ENCODE results near the gene PDGFC. TPM values are rescaled to one million over a fixed set of nuclear protein-coding genes. Genes with fewer than 3 reads are reported as not detected.

The PDGFC gene
- total RNA-seq, 1 donor = 145 TPM

- H3K79me2 ChIP-seq (ENCODE audit: insufficient read depth, low read length) = peaks cover 100% of the 10 kb centered on the region
- H3K4me1 ChIP-seq (ENCODE audit: insufficient read depth, low read length) = no peaks in the 10 kb centered on the region
- H3K27me3 ChIP-seq (ENCODE audit: insufficient read depth, low read length) = no peaks in the 10 kb centered on the region
- DNase-seq (ENCODE audit: insufficient read length, low spot score, missing footprints) = no peak
- no peak for TF ChIP-seq CTCF (IDR thresholded peaks at IDR 0.05; ENCODE audit: extremely low read depth, low read depth, low read length)
- no peaks in the 10 kb centered on the region for H3K9me3 ChIP-seq (ENCODE audit: low read depth, low read length)
- H3K27ac ChIP-seq (ENCODE audit: low read depth, low read length) = no peak overlapping the region
- H2AFZ ChIP-seq (ENCODE audit: low read length) = no peak overlapping the region
- H3K36me3 ChIP-seq (ENCODE audit: insufficient read depth, low read length) = no peaks in the 10 kb centered on the region
- H3K4me2 ChIP-seq (ENCODE audit: insufficient read depth, low read length) = no peak overlapping the region
- H3K4me3 ChIP-seq (ENCODE audit: insufficient read depth, low read length) = no peak overlapping the region
- H4K20me1 ChIP-seq (ENCODE audit: insufficient read depth, low read length) = peaks cover 26% of the 10 kb centered on the region
Measured at GRCh38 chr4:156924774-156925315, 46.8 kb downstream of the PDGFC start.

GRCh38 chr4:156923525-156923924 lies 48.1 kb downstream of the PDGFC start:
- Histone ChIP-seq H3K27ac (ENCODE audit: low read depth, low read length) (no peak overlapping the region), H2AFZ (ENCODE audit: low read length) (no peak overlapping the region), H3K9me3 (ENCODE audit: low read depth, low read length) (no peaks in the 10 kb centered on the region), H3K4me2 (ENCODE audit: insufficient read depth, low read length) (no peak overlapping the region), H3K4me3 (ENCODE audit: insufficient read depth, low read length) (no peak overlapping the region), H3K36me3 (ENCODE audit: insufficient read depth, low read length) (no peaks in the 10 kb centered on the region), H4K20me1 (ENCODE audit: insufficient read depth, low read length) (peaks cover 27% of the 10 kb centered on the region), H3K27me3 (ENCODE audit: insufficient read depth, low read length) (no peaks in the 10 kb centered on the region), H3K79me2 (ENCODE audit: insufficient read depth, low read length) (peaks cover 100% of the 10 kb centered on the region), H3K4me1 (ENCODE audit: insufficient read depth, low read length) (no peaks in the 10 kb centered on the region)
- no peak for TF ChIP-seq CTCF (IDR thresholded peaks at IDR 0.05; ENCODE audit: extremely low read depth, low read depth, low read length)
- no peak for DNase-seq (ENCODE audit: insufficient read length, low spot score, missing footprints)

GRCh38 chr4:156915221-156915620 lies 56.4 kb downstream of the PDGFC start:
- Histone ChIP-seq H2AFZ (ENCODE audit: low read length) (no peak overlapping the region), H3K27ac (ENCODE audit: low read depth, low read length) (no peak overlapping the region), H3K4me2 (ENCODE audit: insufficient read depth, low read length) (no peak overlapping the region), H3K9me3 (ENCODE audit: low read depth, low read length) (no peaks in the 10 kb centered on the region), H3K79me2 (ENCODE audit: insufficient read depth, low read length) (peaks cover 99% of the 10 kb centered on the region), H4K20me1 (ENCODE audit: insufficient read depth, low read length) (peaks cover 33% of the 10 kb centered on the region), H3K4me1 (ENCODE audit: insufficient read depth, low read length) (peaks cover 16% of the 10 kb centered on the region), H3K36me3 (ENCODE audit: insufficient read depth, low read length) (no peaks in the 10 kb centered on the region), H3K4me3 (ENCODE audit: insufficient read depth, low read length) (no peak overlapping the region), H3K27me3 (ENCODE audit: insufficient read depth, low read length) (no peaks in the 10 kb centered on the region)
- DNase-seq (ENCODE audit: insufficient read length, low spot score, missing footprints) = no peak
- no peak for TF ChIP-seq CTCF (IDR thresholded peaks at IDR 0.05; ENCODE audit: extremely low read depth, low read depth, low read length)

- Histone ChIP-seq H3K79me2 (ENCODE audit: insufficient read depth, low read length) (peaks cover 99% of the 10 kb centered on the region), H3K4me1 (ENCODE audit: insufficient read depth, low read length) (peaks cover 24% of the 10 kb centered on the region), H3K9me3 (ENCODE audit: low read depth, low read length) (no peaks in the 10 kb centered on the region), H3K27me3 (ENCODE audit: insufficient read depth, low read length) (no peaks in the 10 kb centered on the region), H3K4me3 (ENCODE audit: insufficient read depth, low read length) (no peak overlapping the region), H3K4me2 (ENCODE audit: insufficient read depth, low read length) (no peak overlapping the region), H4K20me1 (ENCODE audit: insufficient read depth, low read length) (peaks cover 34% of the 10 kb centered on the region), H3K36me3 (ENCODE audit: insufficient read depth, low read length) (no peaks in the 10 kb centered on the region), H3K27ac (ENCODE audit: low read depth, low read length) (no peak overlapping the region), H2AFZ (ENCODE audit: low read length) (no peak overlapping the region)
- no peak for TF ChIP-seq CTCF (IDR thresholded peaks at IDR 0.05; ENCODE audit: extremely low read depth, low read depth, low read length)
- DNase-seq (ENCODE audit: insufficient read length, low spot score, missing footprints) = no peak
Measured at GRCh38 chr4:156913234-156913633, 58.4 kb downstream of the PDGFC start.
